Stimulated activated CD8-positive, alpha-beta memory T cell treated with anti-CD3 and anti-CD28 coated beads, Interleukin-15, amount 100 ng/mL, for 24 hours (primary cell): ENCODE data around the gene GNAI2.
"Not testable (repeated sequence)": the region's sequence is repeated elsewhere in the genome, so short reads cannot be mapped to it uniquely, and the experiment has no call there.

Experiments
- DNase-seq: peaks from one replicate; pipeline ENCODE4 v3.0.0-alpha.2; 2020; ENCODE audit warnings: low read depth

The GNAI2 gene

DNA sequence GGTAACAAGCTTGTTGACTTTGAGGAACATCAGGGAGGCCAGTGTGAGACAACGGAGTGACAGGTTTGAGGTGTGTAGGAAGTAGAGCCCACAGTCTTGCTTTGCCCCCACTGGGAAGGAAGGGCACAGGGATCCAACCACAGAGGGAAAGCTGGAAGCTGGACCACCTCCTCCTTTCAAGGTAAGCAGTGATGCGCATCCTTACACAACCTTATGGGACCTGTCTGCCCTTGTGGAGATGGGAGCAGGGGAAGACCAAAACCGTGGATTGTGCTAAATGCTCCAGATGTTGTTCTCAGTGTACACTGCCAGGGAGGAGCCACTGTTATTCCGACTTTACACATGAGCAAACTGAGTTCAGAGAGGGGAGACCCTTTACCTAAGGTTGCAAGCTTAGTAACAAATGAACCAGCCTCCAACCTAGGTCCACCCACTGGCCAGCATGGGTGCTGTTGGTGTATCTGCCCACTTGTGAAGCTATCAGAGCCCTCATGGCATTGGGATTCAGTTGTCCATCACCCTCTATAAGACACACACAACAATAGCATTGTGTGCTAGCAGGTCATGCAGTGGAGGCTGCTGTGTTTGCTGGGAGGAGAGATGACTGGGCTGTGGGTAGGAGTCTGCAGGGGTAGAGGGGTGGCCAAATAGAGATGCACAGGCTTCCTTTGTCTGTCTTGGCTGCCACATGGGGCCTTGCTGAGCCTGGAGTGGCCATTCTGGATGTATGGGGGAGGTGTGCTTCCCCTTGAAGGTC is 42.3 kb downstream of the GNAI2 start:
- DNase-seq, result no peak

- no peak for DNase-seq
These were observed 42.8 kb downstream of the GNAI2 start, which contains the start of gene LSMEM2 for GRCh38 chr3:50278880-50279224. Gene LSMEM2, plus strand, starts transcription at chr3:50279087. Its CDS starts 27 bp downstream, at chr3:50279114.

GRCh38 chr3:50279255-50280016 is 43.4 kb downstream of the GNAI2 start:
- DNase-seq, result no peak

GRCh38 chr3:50284121-50284520 is 48.1 kb downstream of the GNAI2 start:
- not testable (repeated sequence) for DNase-seq

DNA sequence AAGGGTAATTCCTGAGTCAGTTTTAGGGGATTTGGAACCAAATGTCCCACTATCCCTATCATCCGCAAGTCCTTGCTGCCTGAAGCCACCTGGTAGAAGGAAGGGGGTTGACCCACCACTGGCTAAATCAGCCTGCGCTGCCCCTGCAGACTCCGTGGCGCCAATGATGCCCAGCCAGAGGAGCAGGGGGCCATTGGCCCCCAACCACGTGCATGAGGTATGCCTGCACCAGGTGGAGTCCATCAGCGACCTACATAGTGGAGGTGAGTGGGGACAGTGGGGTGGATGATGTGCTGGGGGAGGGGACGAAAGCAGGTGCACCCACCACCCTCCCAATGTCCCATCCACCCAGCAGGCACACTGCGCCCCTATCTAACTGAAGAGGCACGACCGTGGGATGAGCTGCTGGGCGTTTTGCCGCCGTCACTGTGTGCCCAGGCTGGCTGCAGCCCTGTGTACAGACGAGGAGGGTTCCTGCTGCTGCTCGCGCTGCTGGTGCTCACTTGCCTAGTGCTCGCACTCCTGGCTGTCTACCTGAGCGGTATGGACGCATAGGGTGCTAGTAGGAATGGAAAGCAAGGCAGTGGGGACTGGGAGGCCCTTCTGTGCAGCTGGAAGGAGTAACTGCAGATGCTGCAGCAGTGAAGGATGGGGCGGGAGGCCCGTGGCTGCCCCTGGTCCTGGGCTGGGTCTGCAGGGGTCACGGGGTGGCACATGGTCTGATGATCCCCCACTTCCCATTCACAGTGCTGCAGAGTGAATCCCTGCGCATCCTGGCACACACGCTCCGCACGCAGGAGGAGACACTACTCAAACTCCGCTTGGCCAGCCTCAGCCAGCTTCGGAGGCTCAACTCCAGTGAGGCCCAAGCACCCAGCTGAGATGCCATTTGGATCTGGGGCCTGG is 50.6 kb downstream of the GNAI2 start:
- no peak for DNase-seq

DNA sequence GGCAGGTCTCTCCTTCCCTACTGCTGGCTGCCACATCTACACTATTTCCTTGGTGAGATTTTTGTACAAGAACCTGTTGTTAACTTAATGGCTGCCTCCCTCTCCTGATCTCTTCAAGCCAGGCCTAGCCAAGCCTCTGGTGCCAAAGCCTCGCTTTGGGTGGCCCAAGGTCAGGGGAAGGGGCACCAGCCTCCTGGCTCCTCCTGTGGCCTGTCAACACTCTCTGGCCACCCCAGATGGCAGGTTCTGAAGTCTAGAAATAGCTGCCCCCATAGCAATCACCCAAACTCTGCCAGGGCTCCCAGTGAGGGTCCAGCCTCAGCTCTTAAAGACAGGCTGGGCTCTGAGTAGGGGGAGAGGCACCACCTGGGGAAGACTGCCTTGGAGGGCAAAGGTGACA is 51.3 kb downstream of the GNAI2 start:
- DNase-seq, result no peak

DNA sequence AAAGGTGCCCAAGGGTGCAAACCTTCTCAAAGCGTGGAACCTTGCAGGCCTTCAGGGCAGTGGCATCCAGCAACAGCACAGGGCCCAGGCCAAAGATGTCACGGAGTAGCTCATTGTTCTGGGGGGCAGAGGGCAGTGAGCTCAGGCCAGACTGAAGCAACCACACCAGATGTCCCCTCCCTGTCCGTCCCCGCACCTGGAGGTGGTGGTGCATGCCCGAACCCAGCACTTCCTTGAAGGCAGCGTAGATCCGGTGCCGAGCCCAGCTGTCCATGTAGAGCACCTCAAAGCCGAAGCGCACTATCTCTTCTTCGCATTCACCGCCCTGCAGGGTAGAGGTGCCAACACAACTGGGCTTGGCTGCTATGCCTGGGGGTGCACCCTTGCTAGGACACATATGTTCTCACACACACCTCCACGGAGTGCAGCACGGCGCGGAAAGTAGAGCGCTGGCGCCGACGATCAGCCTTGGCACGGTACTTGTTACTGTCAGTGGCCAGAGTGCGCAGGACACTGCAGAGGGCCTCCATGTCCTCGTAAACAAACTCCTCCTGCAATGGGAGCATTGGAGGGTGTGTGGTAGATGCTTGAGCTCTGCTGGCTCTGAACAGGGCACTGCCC is 52.5 kb downstream of the GNAI2 start:
- DNase-seq, result no peak

DNA sequence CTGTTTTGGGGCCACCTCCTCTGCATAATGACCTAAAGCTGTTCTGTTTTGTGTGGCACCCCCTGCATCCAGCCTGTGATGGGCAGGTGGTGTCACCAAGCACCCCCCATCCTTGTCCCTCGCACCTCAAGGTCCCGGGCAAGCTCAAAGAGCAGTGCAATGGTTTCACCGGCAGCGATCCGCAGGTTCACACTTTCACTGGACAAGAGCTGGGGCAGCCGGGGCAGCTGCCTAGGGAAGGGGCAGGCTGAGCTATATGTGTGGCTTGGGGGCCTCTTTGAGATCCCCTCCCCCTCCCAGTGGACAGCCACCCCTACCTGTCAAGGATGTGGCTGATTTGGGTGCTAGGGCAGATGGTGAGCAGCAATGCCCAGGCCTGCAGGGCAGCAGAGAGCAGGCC is 53.1 kb downstream of the GNAI2 start:
- no peak for DNase-seq

- DNase-seq, result no peak
These were observed 54.2 kb downstream of the GNAI2 start for GRCh38 chr3:50290161-50290641.

- peak; percentile 75 for DNase-seq
These were observed 56.4 kb downstream of the GNAI2 start, which contains the start of gene IFRD2 for GRCh38 chr3:50292159-50293078. Gene IFRD2, minus strand, starts transcription at chr3:50292429. Its CDS starts 155 bp downstream, at chr3:50292274.

DNA sequence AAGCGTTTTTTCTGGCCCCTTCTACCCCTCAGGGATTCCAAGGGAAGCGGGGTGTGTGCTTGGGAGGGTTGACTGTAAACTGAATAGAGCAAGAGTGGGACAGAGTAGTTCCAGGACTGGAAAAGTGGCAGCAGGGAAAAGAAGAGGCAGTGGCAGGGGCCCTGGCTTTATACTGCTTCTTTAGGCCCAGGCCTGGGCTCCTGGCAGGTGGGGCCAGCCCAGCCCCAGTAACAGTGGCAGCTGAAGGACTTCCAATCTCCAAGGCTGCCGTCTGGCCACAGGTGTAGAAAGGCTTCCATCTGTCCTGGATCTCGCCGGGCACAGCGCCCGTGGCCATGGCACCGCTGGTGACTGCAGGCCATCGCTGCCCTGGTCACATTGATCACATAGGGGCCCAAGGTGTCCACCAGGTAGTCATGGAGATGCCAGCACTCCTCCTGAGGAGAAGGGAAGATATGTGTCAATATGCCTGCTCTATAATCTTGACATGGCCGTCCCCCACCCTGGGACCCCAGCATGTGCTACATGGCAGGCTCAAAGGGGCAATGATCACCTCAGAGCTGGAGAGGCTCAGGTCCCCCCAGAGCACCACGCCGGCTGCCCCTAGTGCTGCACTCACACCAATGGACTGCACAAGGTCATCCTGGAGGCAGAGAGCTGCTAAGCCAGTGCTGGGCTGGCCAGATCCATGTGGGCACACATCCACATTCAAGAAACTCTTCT is 57.2 kb downstream of the GNAI2 start:
- DNase-seq, result no peak

- no peak for DNase-seq
These were observed 58.1 kb downstream of the GNAI2 start for GRCh38 chr3:50294089-50294488.

DNA sequence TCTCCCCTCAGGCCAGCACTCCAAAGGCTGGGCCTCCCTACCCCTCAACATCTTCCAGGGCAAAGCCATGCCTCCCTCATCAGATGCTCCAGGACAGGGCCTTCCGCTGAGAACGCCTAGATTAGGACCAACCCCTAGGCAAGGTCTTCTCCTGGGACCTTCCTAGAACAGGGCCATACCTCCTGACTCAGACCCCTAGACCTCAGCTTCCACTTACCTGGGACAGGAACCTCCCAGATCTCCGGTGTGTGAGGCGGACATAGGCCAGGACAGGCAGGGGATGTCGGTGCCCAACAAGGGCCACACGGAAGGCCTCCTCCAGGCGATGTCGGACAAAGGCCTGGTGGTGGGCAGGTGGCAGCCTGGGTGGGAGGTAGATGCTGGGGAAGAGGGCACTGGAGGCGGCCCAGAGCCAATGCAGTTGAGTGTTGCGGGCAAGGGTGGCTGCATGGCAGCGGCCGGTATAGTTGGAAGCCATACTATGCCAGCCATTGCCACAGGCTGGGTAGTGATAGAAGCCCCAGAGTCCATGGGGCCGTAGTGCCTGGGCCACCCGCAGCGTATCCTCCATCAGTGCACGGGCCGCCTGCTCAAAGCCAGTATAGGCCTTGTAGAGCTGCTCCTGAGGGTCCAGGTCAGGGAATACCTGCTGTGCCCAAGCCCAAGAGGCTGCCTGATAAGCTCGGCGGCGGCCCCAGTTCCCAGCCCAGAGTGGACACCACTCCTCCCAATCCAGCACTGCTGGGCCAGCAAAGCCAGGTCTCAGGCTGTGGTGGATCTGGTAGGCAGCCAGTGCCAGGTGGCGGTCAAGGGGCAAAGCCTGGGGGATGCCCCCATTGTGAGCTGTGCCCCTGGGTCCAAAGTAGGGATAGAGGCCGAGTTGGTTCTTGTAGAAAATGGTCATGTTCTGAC is 58.7 kb downstream of the GNAI2 start:
- DNase-seq, result no peak

DNA sequence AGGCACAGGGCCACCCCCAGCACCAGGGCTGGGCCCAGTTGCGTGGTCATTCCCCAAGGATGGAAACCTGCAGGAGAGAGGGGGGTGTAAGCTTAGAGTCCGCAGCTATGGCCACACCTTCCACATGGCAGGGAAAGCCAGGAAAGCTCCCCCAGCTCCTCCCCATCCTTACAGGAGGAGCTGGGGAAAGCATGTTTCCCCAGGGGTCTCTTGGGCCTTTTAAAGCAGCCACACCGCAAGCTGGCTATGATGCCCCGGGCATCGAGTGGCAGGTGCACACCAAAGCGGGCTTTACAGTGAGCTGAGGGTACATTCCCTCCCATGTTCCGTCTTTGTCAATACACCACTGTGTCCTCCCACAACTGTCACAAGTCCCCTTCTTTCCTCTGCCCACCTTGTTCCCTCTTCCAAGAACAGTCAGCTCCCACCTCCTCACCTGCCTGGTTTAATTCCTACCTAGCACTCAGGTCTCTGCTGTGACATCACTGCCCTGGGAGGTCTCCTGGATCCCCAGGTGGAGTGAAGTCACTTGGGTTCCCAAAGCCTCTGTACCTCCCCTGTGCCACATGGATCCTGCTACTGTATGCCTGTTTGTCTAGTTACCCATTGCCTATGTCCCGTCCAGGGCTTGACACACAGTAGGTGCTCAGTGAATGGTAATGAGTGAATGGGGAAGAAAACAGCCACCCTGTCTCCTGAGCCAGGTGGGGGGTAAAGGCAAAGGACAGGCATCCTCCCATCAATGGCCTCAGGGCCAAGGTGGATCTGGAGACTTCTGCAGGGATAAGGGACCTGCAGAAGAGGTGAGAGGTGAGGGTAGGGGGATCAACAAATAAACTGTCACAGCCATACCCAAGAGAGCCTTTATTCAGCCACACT is 59.8 kb downstream of the GNAI2 start:
- DNase-seq, result no peak

DNA sequence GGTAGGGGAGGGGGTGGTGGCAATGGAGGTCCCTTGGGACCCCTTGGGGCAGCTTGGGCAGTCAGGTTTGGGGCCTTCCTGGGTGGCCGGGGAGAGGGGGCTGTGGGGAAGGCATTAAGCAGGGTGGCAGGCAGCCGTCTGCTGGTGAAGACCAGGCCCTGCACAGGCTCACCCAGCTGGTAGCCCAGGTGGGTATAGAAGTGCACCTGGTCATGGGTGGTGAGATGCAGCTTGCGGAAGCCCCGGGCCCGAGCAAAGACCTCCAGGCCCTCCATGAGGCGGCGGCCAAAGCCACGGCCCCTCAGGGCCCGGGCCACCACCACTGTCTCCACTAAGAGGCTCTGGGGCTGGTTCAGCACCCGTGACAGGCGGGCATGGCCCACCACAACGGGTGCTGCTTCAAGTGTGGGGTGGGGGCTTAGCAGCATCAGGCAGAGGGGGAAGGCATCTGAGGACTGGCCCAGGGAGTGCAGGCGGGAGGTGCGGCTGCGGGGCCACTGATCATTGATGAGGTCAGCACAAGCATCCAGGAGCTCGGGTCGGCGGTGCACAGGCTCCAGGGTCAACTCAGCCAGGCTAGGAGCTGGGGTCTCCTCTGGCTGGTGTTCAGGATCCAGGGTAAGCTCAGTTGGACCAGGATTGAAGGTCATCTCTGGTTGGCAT is 60.8 kb downstream of the GNAI2 start:
- no peak for DNase-seq

DNA sequence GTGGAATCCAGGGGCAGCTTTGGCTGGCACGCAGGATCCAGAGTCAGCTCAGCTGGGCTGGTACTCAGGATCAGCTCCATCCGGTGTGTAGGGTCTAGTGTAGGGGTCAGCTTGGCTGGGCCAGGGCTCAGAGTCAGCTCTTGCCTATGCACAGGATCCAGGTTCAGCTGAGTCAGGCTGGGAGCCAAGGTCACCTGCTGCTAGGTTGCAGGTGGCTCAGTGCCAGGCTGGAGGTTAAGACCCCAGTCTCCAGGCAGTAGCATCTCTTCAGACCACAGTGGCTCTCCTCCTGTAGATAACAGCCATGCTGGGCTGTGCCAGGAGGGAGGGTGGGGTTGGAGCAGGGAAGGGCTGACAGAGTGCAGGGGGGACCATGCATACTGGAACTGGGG is 61.4 kb downstream of the GNAI2 start:
- DNase-seq, result no peak
